ENCODE measurements around the gene DNAI7. TPM values are rescaled to one million over a fixed set of nuclear protein-coding genes. Genes with fewer than 3 reads are reported as not detected.

The DNAI7 gene
- total and polyA plus RNA-seq, 4 donors, result 0.07 to 0.17 (median 0.14) TPM; not detected in 1

- Histone ChIP-seq H3K36me3 (ENCODE audit: control insufficient read depth in 4 of 4, insufficient read depth in 3 of 4, low read depth in 1 of 4, low read length in 3 of 4) (no peaks in the 10 kb centered on the region), H3K4me1 (ENCODE audit: control insufficient read depth in 4 of 4, insufficient read depth in 4 of 4, low read length in 3 of 4) (no peaks in the 10 kb centered on the region), H3K27me3 (ENCODE audit: control insufficient read depth in 4 of 4, insufficient read depth in 4 of 4, low read length in 3 of 4) (no peaks in the 10 kb centered on the region), H3K9me3 (ENCODE audit: control insufficient read depth in 4 of 4, low read length in 3 of 4) (no peaks in the 10 kb centered on the region), H3K4me3 (ENCODE audit: low read depth in 1 of 3, low read length in 3 of 3) (no peak overlapping the region), H3K27ac (ENCODE audit: low read depth in 1 of 2, low read length in 2 of 2) (no peak overlapping the region), H3K9ac (ENCODE audit: low read depth in 1 of 2, low read length in 2 of 2) (no peak overlapping the region)
- no peak for DNase-seq (ENCODE audit: low spot score)
- WGBS, result 52% methylated on average over 2 of the region's 2 CpGs
- TF ChIP-seq HNF4G (IDR thresholded peaks at IDR 0.05), result no peak
- no peak for TF ChIP-seq JUND (IDR thresholded peaks at IDR 0.05)
- no peak for TF ChIP-seq RAD21 (IDR thresholded peaks at IDR 0.05)
- TF ChIP-seq ZBTB33 (IDR thresholded peaks at IDR 0.05), result no peak
- TF ChIP-seq YY1 (IDR thresholded peaks at IDR 0.05), result no peak
- no peak for TF ChIP-seq ATF3 (IDR thresholded peaks at IDR 0.05)
- no peak for TF ChIP-seq TAF1 (conservative IDR thresholded peaks at IDR 0.05)
Measured at GRCh38 chr12:25131270-25131669, 63.7 kb downstream of the DNAI7 start.

GRCh38 chr12:25130741-25131188 lies 64.2 kb downstream of the DNAI7 start:
- TF ChIP-seq RAD21 (IDR thresholded peaks at IDR 0.05) (peak; percentile 84 to 88), CTCF (IDR thresholded peaks at IDR 0.05; ENCODE audit: low read depth, low read length, missing input control) (peak; percentile 66), MAX (IDR thresholded peaks at IDR 0.05) (no peak)
- DNase-seq (ENCODE audit: low spot score), result no peak
- Histone ChIP-seq H3K9ac (ENCODE audit: low read depth in 1 of 2, low read length in 2 of 2) (no peak overlapping the region), H3K27ac (ENCODE audit: low read depth in 1 of 2, low read length in 2 of 2) (no peak overlapping the region), H3K27me3 (ENCODE audit: control insufficient read depth in 4 of 4, insufficient read depth in 4 of 4, low read length in 3 of 4) (no peaks in the 10 kb centered on the region), H3K36me3 (ENCODE audit: control insufficient read depth in 4 of 4, insufficient read depth in 3 of 4, low read depth in 1 of 4, low read length in 3 of 4) (no peaks in the 10 kb centered on the region), H3K9me3 (ENCODE audit: control insufficient read depth in 4 of 4, low read length in 3 of 4) (no peaks in the 10 kb centered on the region), H3K4me3 (ENCODE audit: low read depth in 1 of 3, low read length in 3 of 3) (no peak overlapping the region), H3K4me1 (ENCODE audit: control insufficient read depth in 4 of 4, insufficient read depth in 4 of 4, low read length in 3 of 4) (no peaks in the 10 kb centered on the region)

- no peak overlapping the region for H3K9ac ChIP-seq (ENCODE audit: low read depth in 1 of 2, low read length in 2 of 2)
- H3K27ac ChIP-seq (ENCODE audit: low read depth in 1 of 2, low read length in 2 of 2), result no peak overlapping the region
- TF ChIP-seq EGR1 (IDR thresholded peaks at IDR 0.05; ENCODE audit: low read depth in 2 of 2) (no peak), FOXA2 (IDR thresholded peaks at IDR 0.05) (no peak), MAX (IDR thresholded peaks at IDR 0.05) (no peak)
- no peaks in the 10 kb centered on the region for H3K36me3 ChIP-seq (ENCODE audit: control insufficient read depth in 4 of 4, insufficient read depth in 3 of 4, low read depth in 1 of 4, low read length in 3 of 4)
- 74% methylated on average over 1 of the region's 1 CpG for WGBS
- H3K9me3 ChIP-seq (ENCODE audit: control insufficient read depth in 4 of 4, low read length in 3 of 4), result no peaks in the 10 kb centered on the region
- no peaks in the 10 kb centered on the region for H3K4me1 ChIP-seq (ENCODE audit: control insufficient read depth in 4 of 4, insufficient read depth in 4 of 4, low read length in 3 of 4)
- no peak overlapping the region for H3K4me3 ChIP-seq (ENCODE audit: low read depth in 1 of 3, low read length in 3 of 3)
- no peaks in the 10 kb centered on the region for H3K27me3 ChIP-seq (ENCODE audit: control insufficient read depth in 4 of 4, insufficient read depth in 4 of 4, low read length in 3 of 4)
- DNase-seq (ENCODE audit: low spot score), result no peak
Measured at GRCh38 chr12:25126746-25127145, 68.2 kb downstream of the DNAI7 start.

Measured in liver (tissue), 9 donors.